Upper lobe of left lung (tissue), 4 donors: ENCODE data around the gene RPS6KA2.
"Not testable (repeated sequence)": the region's sequence is repeated elsewhere in the genome, so short reads cannot be mapped to it uniquely, and the experiment has no call there.

Experiments
- CTCF ChIP-seq, 6 experiments: fragments of 450-650 bp in 4 of 6; fragments of 200-600 bp in 2 of 6; sonication (generic) in 2 of 6; IDR thresholded peaks; one replicate each; pipeline ENCODE4 v1.5.1; 2016 to 2019; ENCODE audit warnings: antibody characterized with exemption in 6 of 6
- EP300 ChIP-seq, 4 donors: sonication (generic); formaldehyde crosslinking; IDR thresholded peaks; one replicate each; pipeline ENCODE4 v1.5.1; 2017; ENCODE audit warnings: antibody characterized with exemption in 4 of 4, control low read depth in 2 of 4
- POLR2A ChIP-seq, 4 donors: fragments of 450-650 bp; IDR thresholded peaks; one replicate each; pipeline ENCODE4 v1.5.1; 2016 to 2017; ENCODE audit warnings: antibody characterized with exemption in 4 of 4, mild to moderate bottlenecking in 2 of 4

GRCh38 chr6:166529058-166529457 lies 98.0 kb downstream of the RPS6KA2 start:
- TF ChIP-seq POLR2A, CTCF, EP300 (IDR thresholded peaks at IDR 0.05): not testable (repeated sequence)
